Measurements from ENCODE around the gene PTPRD.

Gene PTPRD

GRCh38 chr9:8779478-8779877 lies 1833.3 kb downstream of the PTPRD start:
- DNase-seq (ENCODE audit: low read depth): no peak
- no peak overlapping the region for H3K4me3 ChIP-seq (ENCODE audit: control insufficient read depth, low read depth, low read length)
- TF ChIP-seq CTCF (IDR thresholded peaks at IDR 0.05; ENCODE audit: control insufficient read depth, insufficient read depth, low read depth, low read length, missing control alignments): no peak

- TF ChIP-seq CTCF (IDR thresholded peaks at IDR 0.05; ENCODE audit: control insufficient read depth, insufficient read depth, low read depth, low read length, missing control alignments): no peak
- H3K4me3 ChIP-seq (ENCODE audit: control insufficient read depth, low read depth, low read length): no peak overlapping the region
- no peak for DNase-seq (ENCODE audit: low read depth)
These were observed 1834.4 kb downstream of the PTPRD start for GRCh38 chr9:8778356-8778755.

- no peak for DNase-seq (ENCODE audit: low read depth)
- H3K4me3 ChIP-seq (ENCODE audit: control insufficient read depth, low read depth, low read length): no peak overlapping the region
- no peak for TF ChIP-seq CTCF (IDR thresholded peaks at IDR 0.05; ENCODE audit: control insufficient read depth, insufficient read depth, low read depth, low read length, missing control alignments)
These were observed 1840.5 kb downstream of the PTPRD start for GRCh38 chr9:8772302-8772701.

GRCh38 chr9:8769153-8769552 lies 1843.6 kb downstream of the PTPRD start:
- TF ChIP-seq CTCF (IDR thresholded peaks at IDR 0.05; ENCODE audit: control insufficient read depth, insufficient read depth, low read depth, low read length, missing control alignments): no peak
- DNase-seq (ENCODE audit: low read depth): no peak
- no peak overlapping the region for H3K4me3 ChIP-seq (ENCODE audit: control insufficient read depth, low read depth, low read length)

- no peak for DNase-seq (ENCODE audit: low read depth)
- TF ChIP-seq CTCF (IDR thresholded peaks at IDR 0.05; ENCODE audit: control insufficient read depth, insufficient read depth, low read depth, low read length, missing control alignments): no peak
- no peak overlapping the region for H3K4me3 ChIP-seq (ENCODE audit: control insufficient read depth, low read depth, low read length)
These were observed 1846.7 kb downstream of the PTPRD start for GRCh38 chr9:8766096-8766495.

GRCh38 chr9:8764051-8764450 lies 1848.8 kb downstream of the PTPRD start:
- H3K4me3 ChIP-seq (ENCODE audit: control insufficient read depth, low read depth, low read length): no peak overlapping the region
- DNase-seq (ENCODE audit: low read depth): no peak
- no peak for TF ChIP-seq CTCF (IDR thresholded peaks at IDR 0.05; ENCODE audit: control insufficient read depth, insufficient read depth, low read depth, low read length, missing control alignments)

- H3K4me3 ChIP-seq (ENCODE audit: control insufficient read depth, low read depth, low read length): no peak overlapping the region
- no peak for DNase-seq (ENCODE audit: low read depth)
- no peak for TF ChIP-seq CTCF (IDR thresholded peaks at IDR 0.05; ENCODE audit: control insufficient read depth, insufficient read depth, low read depth, low read length, missing control alignments)
These were observed 1850.2 kb downstream of the PTPRD start for GRCh38 chr9:8762479-8763085.
